Stimulated activated naive CD8-positive, alpha-beta T cell treated with anti-CD3 and anti-CD28 coated beads, Interleukin-15, Interleukin-2, amounts not matched to agents 100 ng/mL and 50 ng/mL, for 24 hours (primary cell): ENCODE results near the gene VRK3.

Experiments used
- H3K27ac Mint-ChIP-seq: one replicate; pipeline ENCODE4 v1.8.0; 2021; ENCODE audit warnings: mild to moderate bottlenecking, mixed read lengths
- H3K27me3 Mint-ChIP-seq: one replicate; pipeline ENCODE4 v1.8.0; 2021; ENCODE audit warnings: mixed read lengths
- H3K36me3 Mint-ChIP-seq: one replicate; pipeline ENCODE4 v1.8.0; 2021; ENCODE audit warnings: low read depth, mixed read lengths
- H3K4me1 Mint-ChIP-seq: one replicate; pipeline ENCODE4 v1.8.0; 2021; ENCODE audit warnings: low read depth, mixed read lengths
- H3K4me3 Mint-ChIP-seq: one replicate; pipeline ENCODE4 v1.8.0; 2021; ENCODE audit warnings: mild to moderate bottlenecking, mixed read lengths
- H3K9me3 Mint-ChIP-seq: one replicate; pipeline ENCODE4 v1.8.0; 2021; ENCODE audit warnings: mixed read lengths

Gene VRK3

DNA sequence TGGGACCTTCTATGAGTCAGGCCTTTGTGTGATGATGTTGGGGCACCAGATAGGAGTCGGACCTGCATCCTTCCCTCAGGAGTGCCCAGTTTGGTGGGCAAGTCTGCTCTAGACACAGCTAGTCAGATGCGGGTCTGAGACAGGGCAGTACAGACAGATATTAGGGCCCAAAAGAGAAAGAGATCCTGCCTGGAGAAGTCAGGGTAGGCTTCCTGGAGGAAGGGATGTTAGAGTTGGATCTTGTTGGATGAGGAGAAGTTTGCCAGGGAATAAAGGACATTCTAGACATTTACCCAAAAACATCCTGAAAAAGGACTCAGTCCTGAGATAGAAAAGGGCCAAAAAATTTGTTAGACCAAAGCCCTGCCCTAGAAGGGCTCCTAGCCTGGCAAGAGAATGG, 17.2 kb downstream of the VRK3 start:
- no peak overlapping the region for H3K4me3 Mint-ChIP-seq
- H3K4me1 Mint-ChIP-seq: peaks cover 28% of the 10 kb centered on the region
- H3K27me3 Mint-ChIP-seq: no peaks in the 10 kb centered on the region
- H3K27ac Mint-ChIP-seq: no peak overlapping the region
- peaks cover 42% of the 10 kb centered on the region for H3K36me3 Mint-ChIP-seq
- no peaks in the 10 kb centered on the region for H3K9me3 Mint-ChIP-seq

DNA sequence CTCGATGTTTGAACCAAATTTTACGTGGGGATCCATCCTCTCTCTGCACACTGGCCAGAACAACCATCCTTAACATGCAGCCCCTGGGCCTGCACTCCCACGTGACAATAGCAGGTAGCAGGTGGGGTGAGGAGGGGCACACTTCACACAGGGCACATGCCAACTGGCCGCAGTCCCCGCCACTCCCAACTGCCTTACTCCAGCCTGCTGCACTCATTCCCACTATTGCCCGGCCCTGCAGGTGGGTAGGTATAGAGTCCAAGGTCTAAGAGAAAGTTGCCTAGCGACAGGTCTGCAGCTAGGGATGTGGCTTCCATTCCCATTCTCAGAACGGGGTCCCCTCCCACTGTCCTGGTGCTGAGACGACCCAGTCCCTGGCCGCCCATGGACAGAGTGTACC, 18.0 kb downstream of the VRK3 start:
- Mint-ChIP-seq H3K27me3 (no peaks in the 10 kb centered on the region), H3K36me3 (peaks cover 43% of the 10 kb centered on the region), H3K4me3 (no peak overlapping the region), H3K4me1 (peaks cover 33% of the 10 kb centered on the region), H3K9me3 (no peaks in the 10 kb centered on the region), H3K27ac (no peak overlapping the region)

DNA sequence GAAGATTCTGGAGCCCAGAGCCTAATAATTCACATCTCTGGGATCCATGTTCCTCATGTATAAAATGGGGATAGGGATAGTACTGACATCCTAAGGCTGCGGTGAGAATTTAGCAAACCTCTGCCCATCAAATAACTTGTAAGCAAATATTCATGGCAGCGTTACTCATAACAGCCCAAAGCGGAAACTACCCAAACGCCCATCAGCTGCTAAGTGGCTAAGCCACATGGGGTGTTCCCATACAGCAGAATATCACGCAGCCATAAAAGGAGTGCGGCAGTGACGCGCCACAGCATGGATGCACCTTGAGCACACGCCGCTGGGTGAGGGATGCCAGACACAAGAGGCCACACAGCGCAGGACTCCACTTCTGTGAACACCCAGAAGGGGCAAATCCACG, 19.7 kb downstream of the VRK3 start:
- Mint-ChIP-seq H3K36me3 (peaks cover 47% of the 10 kb centered on the region), H3K27ac (no peak overlapping the region), H3K4me1 (peaks cover 46% of the 10 kb centered on the region), H3K9me3 (no peaks in the 10 kb centered on the region), H3K27me3 (no peaks in the 10 kb centered on the region), H3K4me3 (no peak overlapping the region)

DNA sequence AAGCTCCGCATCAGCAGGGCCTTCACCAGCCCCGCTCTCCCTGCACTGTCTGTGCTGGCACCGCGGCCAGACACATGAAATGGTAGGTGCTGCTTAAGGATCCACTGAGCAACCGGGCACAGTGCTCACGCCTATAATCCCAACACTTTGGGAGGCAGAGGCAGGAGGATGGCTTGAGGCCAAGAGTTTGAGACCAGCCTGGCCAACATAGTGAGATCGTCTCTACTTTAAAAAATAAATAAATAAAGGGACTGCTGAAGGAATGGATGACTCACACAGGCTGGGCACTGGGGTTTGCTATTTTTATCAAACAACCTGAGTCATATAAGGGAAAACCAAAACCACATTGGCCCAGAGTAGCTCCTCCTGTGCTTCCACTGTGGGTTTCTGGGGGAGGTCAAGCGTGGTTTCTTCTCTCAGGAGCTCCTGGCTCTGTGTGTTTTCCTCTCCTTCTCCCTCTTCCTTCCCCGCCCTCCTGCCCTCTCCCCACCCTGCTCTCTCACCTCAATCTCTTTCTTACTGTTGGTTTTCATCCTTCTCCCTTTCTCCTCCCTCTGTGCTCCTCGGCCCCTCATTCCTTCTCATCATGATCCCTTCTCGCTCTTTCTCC, 21.3 kb downstream of the VRK3 start:
- Mint-ChIP-seq H3K27ac (peak overlapping the region; percentile 38), H3K4me1 (peaks cover 55% of the 10 kb centered on the region), H3K4me3 (peak overlapping the region; percentile 30), H3K27me3 (no peaks in the 10 kb centered on the region), H3K9me3 (no peaks in the 10 kb centered on the region), H3K36me3 (peaks cover 58% of the 10 kb centered on the region)

DNA sequence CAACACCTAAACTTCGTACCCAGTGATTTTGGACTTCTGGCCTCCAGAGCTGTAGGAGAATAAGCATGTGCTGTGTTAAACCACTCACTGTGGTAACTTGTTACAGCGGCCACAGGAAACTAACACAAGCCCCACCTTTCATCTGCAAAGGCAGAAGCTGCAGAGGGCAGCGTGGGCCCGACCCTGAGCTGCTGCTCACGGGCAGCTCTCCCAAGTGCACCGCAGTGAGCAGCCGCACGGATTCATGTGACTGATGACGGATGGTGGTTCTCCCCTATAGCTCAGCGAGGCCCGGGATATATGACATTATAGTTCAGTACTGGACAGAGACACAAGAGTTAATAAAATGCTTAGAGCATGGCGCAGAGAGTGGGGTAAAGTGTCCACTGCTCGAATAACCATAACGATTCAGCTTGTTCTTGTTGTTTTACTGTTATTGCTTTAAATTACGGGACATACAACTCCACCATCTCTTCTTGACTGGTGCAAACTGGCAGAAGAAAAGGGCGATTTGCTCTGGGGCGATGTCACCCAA, 21.9 kb downstream of the VRK3 start:
- Mint-ChIP-seq H3K27me3 (no peaks in the 10 kb centered on the region), H3K9me3 (no peaks in the 10 kb centered on the region), H3K27ac (no peak overlapping the region), H3K36me3 (peaks cover 60% of the 10 kb centered on the region), H3K4me3 (no peak overlapping the region), H3K4me1 (peaks cover 55% of the 10 kb centered on the region)

DNA sequence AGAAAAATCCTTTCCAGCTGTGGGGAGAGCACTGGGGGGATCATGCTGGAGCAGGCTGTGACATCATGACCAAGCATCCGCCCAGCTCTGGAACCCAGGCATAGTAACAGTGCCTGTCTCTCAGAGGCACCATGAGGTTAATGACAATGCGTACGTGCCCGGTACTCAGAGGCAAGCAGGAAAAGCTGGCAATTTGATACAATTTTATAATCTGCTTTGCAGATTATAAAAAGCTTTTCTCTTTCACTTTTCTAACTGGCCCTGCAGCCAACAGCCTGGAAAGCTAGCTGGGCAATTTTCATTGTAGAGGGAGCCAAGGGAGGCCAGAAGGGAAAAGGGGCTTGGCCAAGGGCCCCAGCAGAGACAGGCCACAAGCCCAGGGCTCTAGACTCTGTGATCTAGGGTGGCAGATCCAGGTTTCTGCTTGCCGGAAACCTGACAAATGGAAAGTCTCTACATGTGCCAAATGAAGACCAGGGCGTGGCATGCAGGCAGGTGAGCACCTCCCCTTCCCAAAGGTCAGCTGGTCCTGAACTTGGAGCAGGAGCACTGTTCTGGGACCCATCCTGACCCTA, 22.7 kb downstream of the VRK3 start:
- no peaks in the 10 kb centered on the region for H3K9me3 Mint-ChIP-seq
- no peak overlapping the region for H3K4me3 Mint-ChIP-seq
- H3K27me3 Mint-ChIP-seq: no peaks in the 10 kb centered on the region
- H3K36me3 Mint-ChIP-seq: peaks cover 62% of the 10 kb centered on the region
- H3K27ac Mint-ChIP-seq: no peak overlapping the region
- H3K4me1 Mint-ChIP-seq: peaks cover 55% of the 10 kb centered on the region

DNA sequence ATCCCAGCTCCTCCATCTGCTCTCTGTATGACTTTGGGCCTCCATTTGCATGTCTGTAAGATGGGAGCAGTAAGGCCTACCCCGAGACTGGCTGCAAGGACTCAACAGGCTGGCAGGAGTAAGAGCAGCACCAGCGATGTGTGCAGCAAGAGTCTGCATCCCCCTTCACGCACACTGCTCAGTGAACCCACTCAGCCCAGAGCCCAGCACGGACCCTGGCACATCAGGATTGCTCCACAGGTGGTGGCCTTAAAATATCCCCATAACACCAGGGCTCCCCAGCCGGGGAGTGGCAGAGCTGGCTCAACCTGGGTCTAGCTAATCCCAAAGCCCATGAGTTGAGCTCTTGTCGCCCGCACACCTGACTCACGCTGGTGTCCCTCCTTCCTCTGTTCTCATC, 23.4 kb downstream of the VRK3 start:
- no peak overlapping the region for H3K27ac Mint-ChIP-seq
- no peaks in the 10 kb centered on the region for H3K27me3 Mint-ChIP-seq
- no peak overlapping the region for H3K4me3 Mint-ChIP-seq
- peaks cover 55% of the 10 kb centered on the region for H3K4me1 Mint-ChIP-seq
- peaks cover 58% of the 10 kb centered on the region for H3K36me3 Mint-ChIP-seq
- H3K9me3 Mint-ChIP-seq: no peaks in the 10 kb centered on the region

DNA sequence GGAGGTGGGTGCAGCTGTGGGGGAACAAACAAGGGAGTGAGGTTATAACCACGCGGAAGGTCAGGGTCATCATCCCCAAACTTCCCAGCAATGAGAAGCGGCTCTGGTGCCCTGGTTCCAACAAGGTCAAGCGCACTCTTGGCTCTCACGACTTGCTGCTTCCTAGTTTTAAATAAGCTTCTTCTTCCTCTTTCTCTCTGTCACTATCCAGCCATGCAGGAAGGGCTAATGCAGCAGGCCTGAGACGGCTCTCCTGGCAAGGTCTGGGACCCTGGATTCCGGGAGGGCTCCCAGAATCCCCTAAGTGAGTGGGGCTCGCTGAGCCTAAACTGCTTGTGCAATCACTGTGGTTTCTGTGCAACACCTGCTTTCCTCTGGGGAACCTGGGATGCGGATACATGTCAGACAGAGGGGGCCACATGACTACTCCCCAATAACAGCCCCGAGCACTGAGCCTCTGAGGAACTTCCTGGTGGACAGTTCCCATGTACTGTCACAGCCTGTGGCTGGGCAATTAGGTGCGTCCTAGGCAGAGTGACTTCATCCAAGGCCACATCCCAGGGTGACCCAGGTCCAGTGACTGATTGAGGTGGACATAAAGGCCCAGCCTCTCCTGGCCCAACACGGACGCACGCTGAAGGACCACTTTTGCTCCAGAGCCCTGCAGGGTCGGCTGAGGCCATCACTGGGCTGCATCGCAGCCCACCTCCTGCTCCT, 24.2 kb downstream of the VRK3 start:
- H3K4me3 Mint-ChIP-seq: no peak overlapping the region
- H3K9me3 Mint-ChIP-seq: no peaks in the 10 kb centered on the region
- peaks cover 58% of the 10 kb centered on the region for H3K36me3 Mint-ChIP-seq
- H3K27me3 Mint-ChIP-seq: no peaks in the 10 kb centered on the region
- H3K4me1 Mint-ChIP-seq: peaks cover 55% of the 10 kb centered on the region
- H3K27ac Mint-ChIP-seq: no peak overlapping the region

DNA sequence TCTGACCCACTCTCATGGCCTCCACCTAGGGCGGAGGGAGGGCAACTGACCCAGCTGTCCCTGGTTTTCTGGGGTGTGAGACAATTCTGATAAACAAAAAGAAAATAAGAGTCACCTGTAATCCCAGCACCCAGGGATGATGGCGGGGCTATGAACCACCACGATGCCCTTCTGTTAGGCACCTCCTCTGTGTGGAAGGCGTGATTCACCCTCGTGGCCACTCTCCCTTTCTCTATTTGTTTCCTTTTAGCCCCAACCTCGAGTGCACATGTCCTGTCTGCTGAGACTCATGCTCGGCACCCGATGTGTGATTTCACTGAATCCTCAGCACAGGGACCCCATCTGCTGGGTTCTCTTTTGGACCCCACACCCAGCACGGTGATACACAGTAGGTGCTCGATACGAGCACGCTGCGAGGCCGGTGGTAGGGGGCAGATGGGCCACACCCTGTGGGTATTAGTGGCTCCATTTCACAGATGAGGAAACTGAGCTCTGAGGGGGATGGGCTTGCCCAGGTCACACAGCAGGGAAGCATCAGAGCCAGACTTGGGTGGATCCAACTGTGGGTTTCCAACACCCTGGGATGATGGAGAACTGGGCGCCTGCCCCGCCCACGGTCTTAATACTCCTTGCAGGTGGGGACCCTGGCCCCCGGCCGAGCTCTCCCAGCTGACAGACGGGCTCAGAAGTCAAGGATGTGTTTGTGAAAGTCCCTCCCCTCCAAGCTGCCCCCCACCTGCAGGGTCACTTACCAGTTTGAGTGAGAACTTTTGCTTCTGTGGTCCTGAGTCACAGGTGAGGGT, 24.9 kb downstream of the VRK3 start:
- Mint-ChIP-seq H3K27me3 (no peaks in the 10 kb centered on the region), H3K4me1 (peaks cover 50% of the 10 kb centered on the region), H3K9me3 (no peaks in the 10 kb centered on the region), H3K36me3 (peaks cover 53% of the 10 kb centered on the region), H3K27ac (peak overlapping the region; percentile 36), H3K4me3 (no peak overlapping the region)

DNA sequence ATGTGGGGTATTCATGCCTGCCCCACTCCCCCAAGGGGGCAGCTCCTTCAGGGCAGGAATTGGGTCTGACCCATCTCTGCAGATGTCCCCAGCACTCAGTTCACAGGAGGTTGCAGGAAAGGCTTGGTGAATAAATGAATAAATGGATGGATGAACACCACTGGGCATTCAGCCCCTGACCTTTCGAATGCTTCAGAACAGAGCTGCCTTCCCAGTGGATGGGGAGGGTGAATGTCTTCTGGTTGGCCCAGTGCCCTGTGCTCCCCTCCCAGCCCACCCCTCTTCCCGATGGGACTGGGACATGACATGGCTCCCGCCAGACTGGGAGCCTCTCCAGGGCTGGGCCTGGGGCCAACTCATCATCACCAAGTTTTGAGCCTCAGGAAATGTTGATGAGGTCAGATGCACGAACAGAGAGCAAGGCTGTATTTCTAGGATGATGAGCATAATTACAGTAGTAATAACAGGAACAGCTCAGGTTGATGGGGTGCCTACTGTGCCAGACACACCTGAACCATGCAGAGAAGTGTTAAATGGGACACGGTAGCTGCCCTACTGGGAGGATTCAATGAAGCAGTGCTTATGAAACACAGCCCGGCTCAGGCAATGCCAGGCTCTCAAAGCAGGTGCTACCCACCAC, 25.7 kb downstream of the VRK3 start:
- Mint-ChIP-seq H3K27me3 (no peaks in the 10 kb centered on the region), H3K9me3 (no peaks in the 10 kb centered on the region), H3K36me3 (peaks cover 53% of the 10 kb centered on the region), H3K27ac (no peak overlapping the region), H3K4me1 (peaks cover 43% of the 10 kb centered on the region), H3K4me3 (no peak overlapping the region)

DNA sequence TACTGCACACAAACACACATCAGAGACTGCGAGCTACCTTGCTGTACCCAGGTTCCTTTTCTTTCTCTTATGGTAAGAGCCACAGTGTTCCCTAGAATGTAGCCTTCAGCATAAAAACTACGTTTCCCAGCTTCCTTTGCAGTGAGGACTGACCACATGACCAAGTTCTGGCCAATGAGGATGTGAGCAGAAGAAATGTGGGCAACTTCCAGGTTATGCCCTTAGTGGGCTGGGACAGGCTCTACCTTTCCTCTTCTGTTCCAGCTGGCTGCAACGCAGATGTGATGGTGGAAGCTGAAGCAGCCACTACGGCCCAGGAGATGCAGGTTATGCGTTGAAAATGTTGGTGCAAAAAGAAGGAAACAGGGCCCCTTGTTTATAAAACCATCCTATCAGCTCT, 27.5 kb downstream of the VRK3 start:
- Mint-ChIP-seq H3K36me3 (peaks cover 52% of the 10 kb centered on the region), H3K27ac (no peak overlapping the region), H3K4me3 (no peak overlapping the region), H3K9me3 (no peaks in the 10 kb centered on the region), H3K4me1 (peaks cover 25% of the 10 kb centered on the region), H3K27me3 (no peaks in the 10 kb centered on the region)

DNA sequence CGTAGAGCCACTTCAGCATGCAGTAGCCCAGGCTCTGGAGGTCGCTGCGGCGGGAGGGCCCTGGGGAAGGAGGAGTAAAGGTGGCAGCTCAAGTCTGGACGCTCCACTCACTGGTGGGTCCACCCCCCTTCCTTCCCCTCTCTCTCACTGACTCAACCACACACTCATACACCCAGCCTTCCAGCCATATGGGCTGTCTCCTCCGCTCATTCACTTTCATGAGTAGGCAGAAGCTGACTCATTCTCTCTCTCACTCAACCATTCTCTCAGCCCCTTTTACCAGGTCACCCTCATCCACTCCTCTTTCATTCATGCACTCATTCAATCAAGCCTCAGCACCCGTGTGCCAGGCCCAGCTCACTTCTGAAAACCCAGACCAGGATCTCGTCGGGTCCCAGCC, 36.7 kb downstream of the VRK3 start:
- H3K27me3 Mint-ChIP-seq: no peaks in the 10 kb centered on the region
- H3K9me3 Mint-ChIP-seq: no peaks in the 10 kb centered on the region
- no peak overlapping the region for H3K4me3 Mint-ChIP-seq
- H3K36me3 Mint-ChIP-seq: peaks cover 31% of the 10 kb centered on the region
- no peak overlapping the region for H3K27ac Mint-ChIP-seq
- H3K4me1 Mint-ChIP-seq: peaks cover 16% of the 10 kb centered on the region

DNA sequence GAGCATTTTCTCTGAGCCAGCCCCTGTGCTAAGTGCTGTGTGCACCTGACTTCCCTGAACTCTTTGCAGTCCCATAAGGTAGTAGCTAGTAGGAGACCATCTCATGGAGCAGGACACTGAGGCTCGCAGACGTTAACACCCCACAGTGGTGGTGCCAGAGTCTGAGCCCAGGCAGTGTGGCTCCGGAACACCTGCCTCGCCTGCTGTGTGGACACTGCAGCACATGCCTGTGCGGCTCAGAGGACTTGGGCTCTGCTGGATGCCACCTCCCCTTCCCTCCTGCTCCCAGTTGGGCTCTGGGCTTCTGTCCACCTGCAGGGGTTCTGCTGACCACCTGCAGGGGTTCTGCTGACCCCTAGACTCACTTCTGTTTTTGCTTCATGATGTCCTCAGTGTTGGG, 37.2 kb downstream of the VRK3 start:
- H3K27me3 Mint-ChIP-seq: no peaks in the 10 kb centered on the region
- H3K36me3 Mint-ChIP-seq: peaks cover 31% of the 10 kb centered on the region
- H3K4me1 Mint-ChIP-seq: peaks cover 16% of the 10 kb centered on the region
- no peak overlapping the region for H3K27ac Mint-ChIP-seq
- no peak overlapping the region for H3K4me3 Mint-ChIP-seq
- no peaks in the 10 kb centered on the region for H3K9me3 Mint-ChIP-seq

DNA sequence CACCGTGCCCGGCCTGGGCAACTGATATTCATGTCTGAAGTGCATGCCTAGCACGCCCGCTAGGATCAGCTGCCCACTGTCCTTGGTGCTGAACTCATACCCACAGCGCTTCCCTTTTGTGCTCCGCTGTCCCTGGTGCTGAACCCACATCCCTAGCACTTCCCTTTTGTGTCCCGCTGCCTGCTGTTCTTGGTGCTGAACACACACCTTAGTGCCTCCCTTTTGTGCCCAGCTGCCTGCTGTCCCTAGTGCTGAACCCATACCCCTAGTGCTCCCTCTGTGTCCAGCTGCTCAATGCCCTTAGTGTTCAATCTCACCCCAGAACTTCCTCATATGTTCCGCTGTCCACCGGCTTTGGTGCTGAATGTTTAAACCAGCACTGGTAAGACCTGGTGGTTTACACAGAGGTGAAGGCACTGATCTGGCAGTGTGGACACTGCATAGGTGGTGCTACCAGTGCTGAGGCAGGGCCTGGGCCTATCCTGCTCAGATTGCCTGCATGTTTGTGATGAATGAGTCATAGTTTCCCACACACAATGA, 37.9 kb downstream of the VRK3 start:
- Mint-ChIP-seq H3K4me3 (no peak overlapping the region), H3K4me1 (peaks cover 16% of the 10 kb centered on the region), H3K27ac (no peak overlapping the region), H3K27me3 (no peaks in the 10 kb centered on the region), H3K36me3 (peaks cover 31% of the 10 kb centered on the region), H3K9me3 (no peaks in the 10 kb centered on the region)
